HCT116 (cell line): Measurements from ENCODE around the gene SPOCK3.

ENCODE experiments used
- CBX3 ChIP-seq: IDR thresholded peaks from 2 replicates; pipeline ENCODE4 v1.6.1; 2012; ENCODE audit warnings: low read depth
- CEBPB ChIP-seq: IDR thresholded peaks from 2 replicates; pipeline ENCODE4 v1.6.1; 2012; ENCODE audit warnings: low read depth
- CTCF ChIP-seq, 3 experiments: fragments of 200-600 bp in 1 of 3; sonication (generic) in 1 of 3; IDR thresholded peaks in 2 of 3; conservative IDR thresholded peaks in 1 of 3; 2 replicates each; pipeline ENCODE4 v1.5.1; 2012 to 2017; ENCODE audit warnings: low read depth in 2 of 3, low read length in 2 of 3, antibody characterized with exemption in 1 of 3, borderline replicate concordance in 1 of 3, control low read depth in 1 of 3, mild to moderate bottlenecking in 1 of 3, mixed read lengths in 1 of 3, mixed run types in 1 of 3, moderate library complexity in 1 of 3; ENCODE audit not compliant: insufficient read depth in 1 of 3
- EGR1 ChIP-seq: IDR thresholded peaks from 2 replicates; pipeline ENCODE4 v1.6.1; 2012; ENCODE audit warnings: low read depth
- EZH2 ChIP-seq: fragments of 200-600 bp; sonication (generic); IDR thresholded peaks from 2 replicates; pipeline ENCODE4 v1.6.1; 2017; ENCODE audit warnings: antibody characterized with exemption, mixed run types
- EZH2phosphoT487 ChIP-seq: fragments of 200-600 bp; IDR thresholded peaks from 2 replicates; pipeline ENCODE4 v1.6.1; 2018; ENCODE audit warnings: antibody characterized with exemption, borderline replicate concordance
- JUND ChIP-seq: IDR thresholded peaks from 2 replicates; pipeline ENCODE4 v1.6.1; 2012
- MAX ChIP-seq: IDR thresholded peaks from 2 replicates; pipeline ENCODE4 v1.6.1; 2012
- POLR2A ChIP-seq: IDR thresholded peaks from 2 replicates; pipeline ENCODE4 v1.7.0; 2011; ENCODE audit warnings: borderline replicate concordance; ENCODE audit not compliant: insufficient read depth, insufficient read length; ENCODE audit errors: extremely low read depth
- POLR2AphosphoS5 ChIP-seq: IDR thresholded peaks from 2 replicates; pipeline ENCODE4 v1.6.1; 2011; ENCODE audit warnings: mild to moderate bottlenecking, low read depth, low read length, moderate library complexity
- RAD21 ChIP-seq: IDR thresholded peaks from 2 replicates; pipeline ENCODE4 v1.6.1; 2012; ENCODE audit warnings: low read depth, mild to moderate bottlenecking
- REST ChIP-seq: IDR thresholded peaks from 2 replicates; pipeline ENCODE4 v1.6.1; 2012; ENCODE audit warnings: low read depth
- SIN3A ChIP-seq: IDR thresholded peaks from 2 replicates; pipeline ENCODE4 v1.6.1; 2012; ENCODE audit warnings: low read depth
- SP1 ChIP-seq: IDR thresholded peaks from 2 replicates; pipeline ENCODE4 v1.6.1; 2012; ENCODE audit warnings: low read depth

GRCh38 chr4:167109859-167110258 lies 124.4 kb downstream of the SPOCK3 start:
- TF ChIP-seq CEBPB: no peak
- TF ChIP-seq CTCF (IDR thresholded peaks at IDR 0.05 in 2 of 3, conservative IDR thresholded peaks at IDR 0.05 in 1 of 3; ENCODE audit: borderline replicate concordance in 1 of 3, insufficient read depth in 1 of 3, low read depth in 2 of 3, low read length in 2 of 3): no peak
- TF ChIP-seq REST: no peak
- TF ChIP-seq RAD21: no peak
- no peak for TF ChIP-seq EZH2
- TF ChIP-seq EZH2phosphoT487: no peak
- no peak for TF ChIP-seq JUND
- TF ChIP-seq MAX: no peak
- TF ChIP-seq SP1: no peak
- no peak for TF ChIP-seq EGR1
- TF ChIP-seq POLR2AphosphoS5: no peak
- TF ChIP-seq SIN3A: no peak
- TF ChIP-seq POLR2A: no peak
- no peak for TF ChIP-seq CBX3
